ENCODE data around the gene PEAK1. TPM values are rescaled to one million over a fixed set of nuclear protein-coding genes. Genes with fewer than 3 reads are reported as not detected.

The PEAK1 gene
- polyA plus RNA-seq, 2 of the 4 experiments (the other 2 are of a cell fraction): 7.5 to 13.7 TPM

GRCh38 chr15:77340245-77340644 lies 79.7 kb downstream of the PEAK1 start:
- Histone ChIP-seq H3K27ac (no peak overlapping the region), H3K9me3 (peaks cover 5% of the 10 kb centered on the region; the same call in 2 of the 3 replicates), H3K4me1 (no peaks in the 10 kb centered on the region), H3K4me2 (no peak overlapping the region), H3K4me3 (no peak overlapping the region)
- 93% methylated on average over 3 of the region's 3 CpGs for WGBS (ENCODE audit: missing lambda C conversion rate)
- DNase-seq (ENCODE audit: low read depth in 1 of 2, low spot score in 1 of 2) (no peak), FAIRE-seq (no peak), ATAC-seq (no peak)
- ChIA-PET POLR2A (no interaction called here), CTCF (no interaction called here)
- TF ChIP-seq BCL3 (IDR thresholded peaks at IDR 0.05) (no peak), JUNB (IDR thresholded peaks at IDR 0.05) (no peak), CHD4 (IDR thresholded peaks at IDR 0.05; ENCODE audit: borderline replicate concordance) (no peak), FOXS1 (CRISPR knock-in tag; IDR thresholded peaks at IDR 0.05) (no peak), MAX (IDR thresholded peaks at IDR 0.05) (no peak), HOXB13 (CRISPR knock-in tag; IDR thresholded peaks at IDR 0.05; ENCODE audit: low read depth) (no peak), POLR2A (IDR thresholded peaks at IDR 0.05; ENCODE audit: low read length) (no peak), RCOR1 (IDR thresholded peaks at IDR 0.05; ENCODE audit: low read depth, low read length) (no peak), TP53 (CRISPR knock-in tag; IDR thresholded peaks at IDR 0.05) (no peak), NFE2L2 (conservative IDR thresholded peaks at IDR 0.05; ENCODE audit: low read length) (no peak)

GRCh38 chr15:77336006-77336405 lies 83.9 kb downstream of the PEAK1 start:
- FAIRE-seq (no peak), ATAC-seq (no peak), DNase-seq (ENCODE audit: low read depth in 1 of 2, low spot score in 1 of 2) (no peak)
- H3K4me3 ChIP-seq: no peak overlapping the region
- no peak for TF ChIP-seq GATA3 (IDR thresholded peaks at IDR 0.05; ENCODE audit: borderline replicate concordance)
- TF ChIP-seq USF2 (IDR thresholded peaks at IDR 0.05): no peak
- TF ChIP-seq RCOR1 (IDR thresholded peaks at IDR 0.05; ENCODE audit: low read depth, low read length): no peak
- WGBS (ENCODE audit: missing lambda C conversion rate): 69% methylated on average over 2 of the region's 2 CpGs
- no peak overlapping the region for H3K27ac ChIP-seq
- ChIA-PET POLR2A (no interaction called here), CTCF (no interaction called here)
- no peak overlapping the region for H3K4me2 ChIP-seq
- no peaks in the 10 kb centered on the region for H3K9me3 ChIP-seq
- H3K4me1 ChIP-seq: no peaks in the 10 kb centered on the region

GRCh38 chr15:77335298-77335697 lies 84.6 kb downstream of the PEAK1 start:
- 84% methylated on average over 4 of the region's 4 CpGs for WGBS (ENCODE audit: missing lambda C conversion rate)

More at GRCh38 chr15:77335298-77335697, 84.6 kb downstream of the PEAK1 start:
- no peak for ATAC-seq
- no peak for TF ChIP-seq ZFP36 (IDR thresholded peaks at IDR 0.05; ENCODE audit: borderline replicate concordance, partially characterized antibody)
- TF ChIP-seq CTCF (IDR thresholded peaks at IDR 0.05): no peak
- TF ChIP-seq POLR2AphosphoS2 (conservative IDR thresholded peaks at IDR 0.05; ENCODE audit: low read length): no peak
- no peak for TF ChIP-seq HDAC2 (IDR thresholded peaks at IDR 0.05)
- no peak for TF ChIP-seq HOXB5 (CRISPR knock-in tag; IDR thresholded peaks at IDR 0.05)
- no peak for TF ChIP-seq CBX8 (IDR thresholded peaks at IDR 0.05)
- no peak for TF ChIP-seq KDM1A (IDR thresholded peaks at IDR 0.05; ENCODE audit: low read depth)
- no peak for FAIRE-seq
- no peak for DNase-seq (ENCODE audit: low read depth in 1 of 2, low spot score in 1 of 2)
- no peaks in the 10 kb centered on the region for H3K4me1 ChIP-seq
- ChIA-PET CTCF (interaction anchor here (0.6 kb wide), 1 partner anchor 69 kb away, joined by 3 read pairs; no protein-coding TSS in a partner anchor), POLR2A (no interaction called here)
- no peak overlapping the region for H3K4me2 ChIP-seq
- no peak overlapping the region for H3K27ac ChIP-seq
- H3K9me3 ChIP-seq: no peaks in the 10 kb centered on the region
- no peak overlapping the region for H3K4me3 ChIP-seq

Data from A549 (cell line).